ENCODE measurements around the gene FCGR3B.
"Not testable (repeated sequence)": the region's sequence is repeated elsewhere in the genome, so short reads cannot be mapped to it uniquely, and the experiment has no call there.

The FCGR3B gene

DNA sequence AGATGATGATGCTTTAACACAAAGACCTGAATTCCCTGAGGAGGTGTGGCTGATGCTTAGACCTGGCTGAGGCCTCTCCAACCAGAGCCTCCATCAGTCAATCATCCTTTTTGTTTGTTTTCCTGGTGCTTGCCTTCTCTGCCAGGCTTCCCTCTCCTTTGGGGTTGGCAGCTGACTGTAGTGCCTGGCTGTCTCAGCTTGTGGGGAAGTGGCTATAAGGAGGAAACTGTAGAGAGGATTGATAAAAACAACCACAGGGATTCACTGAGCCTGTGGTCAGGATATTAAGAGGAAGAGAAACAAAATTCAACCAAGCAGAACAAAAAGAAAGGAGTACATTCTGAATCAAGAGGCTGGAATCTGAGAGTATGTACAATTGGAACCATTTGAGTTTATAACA, 54.3 kb downstream of the FCGR3B start:
- not testable (repeated sequence) for DNase-seq (ENCODE audit: insufficient read length, low spot score); FAIRE-seq
